OCI-LY7 (cell line): ENCODE measurements around the gene SLC8A1. TPM values are rescaled to one million over a fixed set of nuclear protein-coding genes. Genes with fewer than 3 reads are reported as not detected.

Experiments used
- BruUV-seq: library from RNA; stranded (reverse); fragments of 400-500 nt; replicated peaks from 2 replicates; lab custom pipeline; 2021; lab: Mats Ljungman, UMichigan
- CTCF ChIA-PET: fragments of 300-600 bp; sonication (Branson Sonifier 250); formaldehyde crosslinking; loops from one replicate; lab custom pipeline; 2022; ENCODE audit warnings: antibody characterized with exemption; ENCODE audit not compliant: unreplicated experiment; lab: Charles Lee
- POLR2A ChIA-PET: fragments of 300-600 bp; sonication (Branson Sonifier 250); formaldehyde crosslinking; loops from one replicate; lab custom pipeline; 2022; ENCODE audit warnings: antibody characterized with exemption; lab: Charles Lee
- DNase-seq: peaks from one replicate; pipeline ENCODE4 v3.0.0-alpha.2; 2015; ENCODE audit warnings: low spot score
- H2AFZ ChIP-seq: fragments of 200-600 bp; sonication (generic), shearing (Covaris generic); 2 replicates; pipeline ENCODE4 v1.6.1; 2014; ENCODE audit warnings: mild to moderate bottlenecking, antibody characterized with exemption, low read length, moderate library complexity
- H3K27ac ChIP-seq: fragments of 200-600 bp; sonication (generic); 2 replicates; pipeline ENCODE4 v1.5.1; 2014; ENCODE audit warnings: mixed run types, low read depth, mild to moderate bottlenecking, moderate library complexity, low read length, inconsistent platforms; ENCODE audit not compliant: poor library complexity, severe bottlenecking
- H3K36me3 ChIP-seq: fragments of 200-600 bp; sonication (generic); 2 replicates; pipeline ENCODE4 v1.6.1; 2014; ENCODE audit warnings: mild to moderate bottlenecking, antibody characterized with exemption, low read length, moderate library complexity, mixed read lengths; ENCODE audit not compliant: insufficient read depth
- H3K4me1 ChIP-seq: fragments of 200-600 bp; sonication (generic); 2 replicates; pipeline ENCODE4 v1.5.1; 2014; ENCODE audit warnings: mild to moderate bottlenecking, low read length; ENCODE audit not compliant: insufficient read depth, poor library complexity, severe bottlenecking
- H3K4me2 ChIP-seq: fragments of 200-600 bp; sonication (generic); 2 replicates; pipeline ENCODE4 v1.6.1; 2014; ENCODE audit warnings: mild to moderate bottlenecking, low read length
- H3K4me3 ChIP-seq: fragments of 200-600 bp; sonication (generic); 2 replicates; pipeline ENCODE4 v1.5.1; 2014; ENCODE audit warnings: mild to moderate bottlenecking, low read depth, low read length; ENCODE audit not compliant: poor library complexity, severe bottlenecking
- H3K79me2 ChIP-seq: fragments of 200-600 bp; sonication (generic); 2 replicates; pipeline ENCODE4 v1.6.1; 2016; ENCODE audit warnings: low read depth, mild to moderate bottlenecking, low read length, moderate library complexity, mixed read lengths; ENCODE audit not compliant: insufficient read depth
- H3K9me2 ChIP-seq: fragments of 200-600 bp; sonication (generic); 2 replicates; pipeline ENCODE4 v1.6.1; 2016; ENCODE audit warnings: mild to moderate bottlenecking, low read length, mixed read lengths; ENCODE audit not compliant: insufficient read depth
- H3K9me3 ChIP-seq: fragments of 200-600 bp; sonication (generic); 2 replicates; pipeline ENCODE4 v1.6.1; 2014; ENCODE audit warnings: mild to moderate bottlenecking, mixed run types, low read length, mixed read lengths
- H4K20me1 ChIP-seq: fragments of 200-600 bp; sonication (generic); 2 replicates; pipeline ENCODE4 v1.6.1; 2014; ENCODE audit warnings: mild to moderate bottlenecking, antibody characterized with exemption, low read length, moderate library complexity, mixed read lengths; ENCODE audit not compliant: insufficient read depth
- CTCF ChIP-seq: fragments of 200-600 bp; sonication (generic); conservative IDR thresholded peaks from 2 replicates; pipeline ENCODE4 v1.5.1; 2014; ENCODE audit warnings: mild to moderate bottlenecking, antibody characterized with exemption, low read length, moderate library complexity, mixed read lengths
- EZH2phosphoT487 ChIP-seq: fragments of 200-600 bp; sonication (generic); IDR thresholded peaks from 2 replicates; pipeline ENCODE4 v1.6.1; 2018; ENCODE audit warnings: low read depth, borderline replicate concordance, mild to moderate bottlenecking, mixed run types, antibody characterized with exemption, low read length, moderate library complexity, mixed read lengths
- intact Hi-C: fragments of 100-400 bp; cut with micrococcal nuclease; formaldehyde crosslinking; loops from one replicate; pipeline ENCODE4 v1.10.0; 2022; ENCODE audit not compliant: unreplicated experiment
- total RNA-seq, 2 experiments: library from RNA; depleted of rRNA in 1 of 2; stranded (reverse); fragments of >200 nt in 1 of 2; shearing (Covaris generic) in 1 of 2; gene quantifications; 2 replicates each; pipeline ENCODE4 v1.2.3, GENCODE V29; 2014 to 2022

SLC8A1 gene
- total RNA-seq, 2 experiments from 2014 or later = 3.6 to 7.3 TPM

DNA sequence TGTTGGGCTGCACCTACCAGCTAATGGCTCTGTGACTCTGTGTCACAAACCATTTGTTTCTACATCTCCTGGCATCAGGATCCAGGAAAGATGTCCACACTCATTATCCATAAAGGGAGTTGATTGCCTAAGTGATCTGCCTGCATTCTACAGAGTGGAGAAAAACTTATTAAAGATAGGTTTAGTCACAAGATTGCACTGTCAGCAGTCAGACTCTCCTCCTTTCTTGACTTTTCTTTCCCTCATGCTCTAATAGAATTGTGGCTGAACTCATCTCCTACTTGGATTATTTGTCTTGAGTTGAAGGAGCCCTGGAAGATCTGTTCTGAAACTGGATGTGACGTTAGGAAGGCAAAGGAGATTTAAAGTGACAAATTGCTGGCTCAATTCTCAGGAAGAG lies 152.7 kb downstream of the SLC8A1 start:
- H3K4me3 ChIP-seq = no peak overlapping the region
- ChIA-PET CTCF (no interaction called here), POLR2A (no interaction called here)
- H3K9me3 ChIP-seq = no peaks in the 10 kb centered on the region
- H3K4me2 ChIP-seq = no peak overlapping the region
- no peak overlapping the region for H3K27ac ChIP-seq
- TF ChIP-seq EZH2phosphoT487 (no peak), CTCF (no peak)
- no peak for DNase-seq
- intact Hi-C loops = no loop called here
- H3K36me3 ChIP-seq = no peaks in the 10 kb centered on the region
- no peaks in the 10 kb centered on the region; the same call in 1 of the 2 replicates for H3K9me2 ChIP-seq
- no peaks in the 10 kb centered on the region for H4K20me1 ChIP-seq
- H2AFZ ChIP-seq = no peak overlapping the region
- BruUV-seq = no TSS peak
- no peaks in the 10 kb centered on the region for H3K4me1 ChIP-seq
- no peaks in the 10 kb centered on the region for H3K79me2 ChIP-seq

DNA sequence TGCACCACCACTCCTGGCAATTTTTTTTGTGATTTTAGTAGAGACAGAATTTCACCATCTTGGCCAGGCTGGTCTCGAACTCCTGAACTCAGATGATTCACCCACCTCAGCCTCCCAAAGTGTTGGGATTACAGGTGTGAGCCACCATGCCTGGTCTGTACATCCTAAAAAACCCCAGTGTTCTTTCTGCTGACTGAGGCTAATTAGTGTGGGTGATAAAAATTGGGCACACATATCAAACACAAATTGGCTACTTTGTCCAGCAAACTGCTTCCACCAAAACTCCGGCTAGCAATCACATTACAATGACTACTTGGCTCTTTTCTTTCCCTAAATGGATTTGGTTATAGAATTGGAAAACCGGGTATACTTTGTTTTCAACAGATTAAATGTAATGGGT lies 153.9 kb downstream of the SLC8A1 start:
- intact Hi-C loops = no loop called here
- CTCF ChIA-PET = no interaction called here
- no TSS peak for BruUV-seq

More for the DNA sequence above, 153.9 kb downstream of the SLC8A1 start:
- H3K9me3 ChIP-seq = no peaks in the 10 kb centered on the region
- no peaks in the 10 kb centered on the region for H3K79me2 ChIP-seq
- H3K9me2 ChIP-seq = no peaks in the 10 kb centered on the region; the same call in 1 of the 2 replicates
- no peak overlapping the region for H3K27ac ChIP-seq
- no peaks in the 10 kb centered on the region for H3K36me3 ChIP-seq
- TF ChIP-seq EZH2phosphoT487 (no peak), CTCF (no peak)
- no peak overlapping the region for H3K4me2 ChIP-seq
- POLR2A ChIA-PET = interaction anchor here (0.6 kb wide), 1 partner anchor 42 kb away, joined by 3 read pairs; no protein-coding TSS in a partner anchor
- no peak overlapping the region for H3K4me3 ChIP-seq
- H2AFZ ChIP-seq = no peak overlapping the region
- no peak for DNase-seq
- no peaks in the 10 kb centered on the region for H4K20me1 ChIP-seq
- H3K4me1 ChIP-seq = no peaks in the 10 kb centered on the region
